GM23338 (cell line): ENCODE data around the gene USP37.

ENCODE experiments used
- CTCF ChIP-seq, 2 experiments: fragments of 200-600 bp in 1 of 2; sonication (generic) in 1 of 2; conservative IDR thresholded peaks; 2 replicates each; pipeline versions ENCODE4 v1.5.1 to v1.6.1; 2016 to 2017; ENCODE audit warnings: antibody characterized with exemption in 2 of 2, low read depth in 2 of 2, mild to moderate bottlenecking in 2 of 2, moderate library complexity in 1 of 2
- EZH2 ChIP-seq: fragments of 200-600 bp; sonication (generic); IDR thresholded peaks from one replicate; pipeline ENCODE4 v1.8.0; 2017; ENCODE audit warnings: antibody characterized with exemption, mild to moderate bottlenecking, low read depth; ENCODE audit not compliant: unreplicated experiment
- EZH2phosphoT487 ChIP-seq: fragments of 200-600 bp; sonication (generic); IDR thresholded peaks from one replicate; pipeline ENCODE4 v1.8.1; 2018; ENCODE audit warnings: antibody characterized with exemption; ENCODE audit not compliant: unreplicated experiment
- POLR2AphosphoS5 ChIP-seq: IDR thresholded peaks from 2 replicates; pipeline ENCODE4 v1.6.1; 2016; ENCODE audit warnings: antibody characterized with exemption, low read depth

GRCh38 chr2:218513676-218514075 lies 54.5 kb downstream of the USP37 start:
- TF ChIP-seq CTCF (conservative IDR thresholded peaks at IDR 0.05; ENCODE audit: low read depth in 2 of 2): no peak
- no peak for TF ChIP-seq EZH2phosphoT487
- no peak for TF ChIP-seq POLR2AphosphoS5
- TF ChIP-seq EZH2: no peak
